ENCODE results near the gene FTO.

- TF ChIP-seq, protein P1, sequence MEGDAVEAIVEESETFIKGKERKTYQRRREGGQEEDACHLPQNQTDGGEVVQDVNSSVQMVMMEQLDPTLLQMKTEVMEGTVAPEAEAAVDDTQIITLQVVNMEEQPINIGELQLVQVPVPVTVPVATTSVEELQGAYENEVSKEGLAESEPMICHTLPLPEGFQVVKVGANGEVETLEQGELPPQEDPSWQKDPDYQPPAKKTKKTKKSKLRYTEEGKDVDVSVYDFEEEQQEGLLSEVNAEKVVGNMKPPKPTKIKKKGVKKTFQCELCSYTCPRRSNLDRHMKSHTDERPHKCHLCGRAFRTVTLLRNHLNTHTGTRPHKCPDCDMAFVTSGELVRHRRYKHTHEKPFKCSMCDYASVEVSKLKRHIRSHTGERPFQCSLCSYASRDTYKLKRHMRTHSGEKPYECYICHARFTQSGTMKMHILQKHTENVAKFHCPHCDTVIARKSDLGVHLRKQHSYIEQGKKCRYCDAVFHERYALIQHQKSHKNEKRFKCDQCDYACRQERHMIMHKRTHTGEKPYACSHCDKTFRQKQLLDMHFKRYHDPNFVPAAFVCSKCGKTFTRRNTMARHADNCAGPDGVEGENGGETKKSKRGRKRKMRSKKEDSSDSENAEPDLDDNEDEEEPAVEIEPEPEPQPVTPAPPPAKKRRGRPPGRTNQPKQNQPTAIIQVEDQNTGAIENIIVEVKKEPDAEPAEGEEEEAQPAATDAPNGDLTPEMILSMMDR (IDR thresholded peaks at IDR 0.05), result no peak
- no peak for TF ChIP-seq POLR2A (IDR thresholded peaks at IDR 0.05)
These were observed 48.6 kb downstream of the FTO start for GRCh38 chr16:53752560-53752959.
